Activated naive CD8-positive, alpha-beta T cell treated with anti-CD3 and anti-CD28 coated beads for 36 hours (primary cell): ENCODE data around the gene LARP4B. TPM values are rescaled to one million over a fixed set of nuclear protein-coding genes. Genes with fewer than 3 reads are reported as not detected.

Experiments used
- DNase-seq: peaks from one replicate; pipeline ENCODE4 v3.0.0; 2021
- H3K27ac Mint-ChIP-seq: one replicate; pipeline ENCODE4 v1.8.0; 2022; ENCODE audit warnings: mild to moderate bottlenecking, moderate library complexity, mixed read lengths
- H3K27me3 Mint-ChIP-seq: one replicate; pipeline ENCODE4 v1.8.0; 2022; ENCODE audit warnings: mild to moderate bottlenecking, mixed read lengths
- H3K36me3 Mint-ChIP-seq: one replicate; pipeline ENCODE4 v1.8.0; 2021; ENCODE audit warnings: mild to moderate bottlenecking, mixed read lengths
- H3K4me1 Mint-ChIP-seq: one replicate; pipeline ENCODE4 v1.8.0; 2021; ENCODE audit warnings: mixed read lengths
- H3K4me3 Mint-ChIP-seq: one replicate; pipeline ENCODE4 v1.8.0; 2022; ENCODE audit warnings: mild to moderate bottlenecking, moderate library complexity, mixed read lengths
- H3K9me3 Mint-ChIP-seq: one replicate; pipeline ENCODE4 v1.8.0; 2022; ENCODE audit warnings: mixed read lengths
- total RNA-seq, 2 experiments: library from RNA; stranded (reverse); gene quantifications; one replicate each; pipeline ENCODE4 v1.2.3, GENCODE V29; 2021

The LARP4B gene
- total RNA-seq, 2 experiments from 2014 or later, result 106 to 114 TPM

DNA sequence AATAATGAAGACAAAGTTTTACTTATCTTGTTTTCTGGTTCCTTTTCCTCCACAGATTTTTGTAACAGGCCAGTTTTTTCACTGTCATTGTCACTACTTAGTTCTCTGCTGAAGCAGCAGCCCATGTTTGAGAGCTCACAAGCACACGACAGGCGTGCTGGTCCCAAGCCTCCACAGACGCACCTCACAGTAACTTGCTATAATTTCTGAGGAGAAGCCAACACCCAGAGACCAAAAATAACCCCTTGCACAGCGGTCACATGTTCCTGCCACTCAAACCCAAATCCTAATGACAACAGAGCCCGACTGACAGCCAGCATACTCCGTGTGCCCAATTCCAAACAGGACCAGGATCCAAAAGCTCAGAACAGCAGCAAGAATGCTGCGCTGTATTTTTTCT lies 58.5 kb downstream of the LARP4B start:
- H3K4me3 Mint-ChIP-seq, result no peak overlapping the region
- no peaks in the 10 kb centered on the region for H3K27me3 Mint-ChIP-seq
- H3K27ac Mint-ChIP-seq, result peak overlapping the region; percentile 46
- H3K4me1 Mint-ChIP-seq, result peaks cover 24% of the 10 kb centered on the region
- H3K36me3 Mint-ChIP-seq, result peaks cover 30% of the 10 kb centered on the region
- H3K9me3 Mint-ChIP-seq, result no peaks in the 10 kb centered on the region
- no peak for DNase-seq

DNA sequence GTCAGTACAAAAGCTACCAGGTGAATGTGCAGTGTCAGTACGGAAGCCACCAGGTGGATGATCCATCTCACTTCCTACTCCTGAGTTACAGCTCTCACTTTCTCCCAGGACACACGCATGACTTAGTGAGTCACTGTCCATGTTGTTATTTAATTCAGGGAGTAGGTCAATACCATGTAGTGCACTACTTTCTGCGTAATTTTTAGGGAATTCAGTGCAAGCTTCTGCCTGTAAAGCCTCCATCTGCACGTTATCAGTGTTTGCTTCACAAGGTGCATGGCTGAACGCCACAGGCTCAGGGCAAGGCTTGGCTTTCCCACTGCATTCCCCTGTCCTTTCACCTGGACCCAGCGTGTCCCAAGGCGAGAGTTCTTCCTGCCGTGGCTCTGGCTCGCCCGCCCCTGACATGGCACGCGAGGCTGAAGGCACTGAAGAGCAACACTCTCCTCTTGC lies 59.5 kb downstream of the LARP4B start:
- Mint-ChIP-seq H3K27me3 (no peaks in the 10 kb centered on the region), H3K4me1 (peaks cover 26% of the 10 kb centered on the region), H3K36me3 (peaks cover 24% of the 10 kb centered on the region), H3K27ac (peak overlapping the region; percentile 30), H3K9me3 (no peaks in the 10 kb centered on the region), H3K4me3 (no peak overlapping the region)
- no peak for DNase-seq

DNA sequence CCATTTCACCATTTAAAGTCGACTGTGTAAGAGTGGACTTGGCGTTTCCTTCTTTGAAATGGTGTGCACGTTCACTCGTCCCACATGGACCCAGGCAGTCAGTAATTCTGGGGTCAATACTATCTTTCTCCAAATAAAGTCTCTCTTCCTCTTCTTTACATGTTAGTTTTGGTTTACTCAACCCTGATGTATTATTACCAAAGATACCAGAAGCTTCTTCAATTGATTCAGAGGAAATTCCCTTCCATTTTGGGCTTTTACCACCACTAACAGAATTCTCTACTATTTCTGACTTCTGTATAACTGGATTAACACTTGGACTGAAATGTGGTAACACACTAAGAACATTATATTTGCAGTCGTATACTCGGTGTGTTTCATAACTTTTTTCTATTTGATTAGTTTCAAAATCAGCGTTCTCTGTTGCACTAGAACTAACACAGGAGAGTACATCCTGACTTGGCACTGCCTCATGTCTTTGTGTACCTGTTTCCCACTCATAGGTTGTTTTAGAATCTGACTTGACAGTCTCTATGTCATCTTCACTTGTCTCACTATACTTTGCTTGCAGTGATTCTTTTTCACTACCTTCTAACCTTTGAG lies 60.8 kb downstream of the LARP4B start:
- H3K36me3 Mint-ChIP-seq, result peaks cover 24% of the 10 kb centered on the region
- no peak for DNase-seq
- no peak overlapping the region for H3K27ac Mint-ChIP-seq
- H3K4me1 Mint-ChIP-seq, result peaks cover 26% of the 10 kb centered on the region
- no peaks in the 10 kb centered on the region for H3K9me3 Mint-ChIP-seq
- H3K27me3 Mint-ChIP-seq, result no peaks in the 10 kb centered on the region
- H3K4me3 Mint-ChIP-seq, result no peak overlapping the region

DNA sequence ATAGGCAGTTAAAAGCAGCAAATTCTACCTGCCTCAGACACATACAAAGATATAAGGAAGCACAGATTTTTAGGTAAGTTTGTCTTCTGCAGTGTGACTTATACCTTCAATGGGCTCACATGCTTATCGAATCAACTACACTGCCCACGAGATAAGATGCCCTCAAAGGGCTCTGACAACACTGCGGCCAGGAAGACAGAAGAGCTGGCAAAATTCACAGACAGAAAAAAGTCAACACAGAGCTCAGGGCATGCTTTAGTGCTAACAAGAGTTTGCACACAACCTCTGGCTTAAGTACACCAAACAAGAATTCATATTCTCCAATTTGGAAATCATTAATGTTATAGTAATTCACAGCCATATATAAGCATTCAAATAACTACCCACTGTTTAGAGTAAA lies 62.3 kb downstream of the LARP4B start:
- no peak for DNase-seq
- Mint-ChIP-seq H3K4me1 (peaks cover 24% of the 10 kb centered on the region), H3K36me3 (peaks cover 32% of the 10 kb centered on the region), H3K4me3 (no peak overlapping the region), H3K9me3 (no peaks in the 10 kb centered on the region), H3K27me3 (no peaks in the 10 kb centered on the region), H3K27ac (no peak overlapping the region)

DNA sequence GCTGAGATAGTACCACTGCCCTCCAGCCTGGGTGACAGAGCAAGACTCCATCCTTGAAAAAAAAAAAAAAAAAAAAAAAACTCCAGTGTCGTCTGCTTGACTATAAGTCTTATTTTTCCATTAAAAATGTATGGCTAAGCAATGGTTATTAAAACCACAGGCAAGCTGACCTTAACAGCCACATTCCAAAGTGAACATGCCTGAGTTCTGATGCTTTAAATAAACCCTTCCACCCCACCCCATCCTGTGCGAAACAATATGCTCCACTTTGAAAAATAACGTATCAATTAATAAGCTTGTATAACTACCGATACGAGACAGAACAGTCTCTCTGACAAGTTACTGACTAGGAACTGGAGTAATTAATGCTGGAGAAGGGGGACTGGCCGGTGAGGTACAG lies 63.7 kb downstream of the LARP4B start:
- Mint-ChIP-seq H3K4me1 (peaks cover 22% of the 10 kb centered on the region), H3K4me3 (no peak overlapping the region), H3K27me3 (no peaks in the 10 kb centered on the region), H3K36me3 (peaks cover 40% of the 10 kb centered on the region), H3K9me3 (no peaks in the 10 kb centered on the region), H3K27ac (no peak overlapping the region)
- no peak for DNase-seq

DNA sequence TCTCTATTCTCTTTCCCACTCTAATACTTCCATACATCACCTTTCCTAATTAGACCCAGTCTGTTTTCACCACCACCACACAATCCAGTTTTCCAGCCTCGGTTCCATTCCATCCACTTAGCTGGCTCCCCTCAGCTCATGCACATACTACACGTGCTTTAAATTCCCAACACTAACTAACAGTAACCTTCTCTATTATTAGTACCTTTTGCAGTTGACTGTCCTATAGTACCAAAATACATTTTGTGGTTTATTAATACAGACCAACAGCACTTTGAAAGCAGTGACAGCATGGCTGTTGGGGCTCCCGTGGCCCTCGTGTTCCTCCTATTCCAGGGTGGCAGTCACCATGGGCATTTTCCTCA lies 64.9 kb downstream of the LARP4B start:
- Mint-ChIP-seq H3K4me3 (no peak overlapping the region), H3K9me3 (no peaks in the 10 kb centered on the region), H3K36me3 (peaks cover 37% of the 10 kb centered on the region), H3K4me1 (peaks cover 12% of the 10 kb centered on the region), H3K27me3 (no peaks in the 10 kb centered on the region), H3K27ac (no peak overlapping the region)
- no peak for DNase-seq

DNA sequence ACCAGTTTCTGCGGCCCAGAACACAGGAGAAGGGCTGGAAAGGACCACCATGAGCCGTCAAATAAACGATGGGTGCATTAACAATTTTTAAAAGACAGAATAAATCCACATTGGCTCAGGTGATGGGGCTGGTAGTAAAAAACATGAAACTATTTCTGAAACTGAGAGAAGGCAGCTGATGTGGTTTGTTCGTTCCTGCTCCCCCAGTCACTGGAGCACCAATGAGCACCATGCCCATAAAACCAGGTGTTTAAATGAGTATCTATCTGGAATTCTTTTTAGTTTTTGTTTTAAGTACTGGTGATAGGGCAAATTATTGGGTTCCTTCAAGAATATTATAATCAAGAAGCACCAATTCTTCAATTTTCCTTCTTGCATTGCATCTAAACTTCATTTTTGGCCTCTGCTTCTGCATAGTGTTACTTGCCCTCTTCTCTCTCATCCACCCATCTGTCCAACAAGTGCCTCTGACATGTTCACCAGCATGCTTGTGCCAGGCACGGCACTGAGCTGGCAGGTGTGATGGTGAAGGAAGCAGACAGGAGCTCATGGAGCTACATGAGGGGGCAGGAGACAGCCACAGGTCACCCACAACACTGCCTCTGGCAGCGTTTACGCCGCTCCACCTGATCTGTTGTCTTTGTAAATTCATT lies 65.5 kb downstream of the LARP4B start:
- no peak overlapping the region for H3K27ac Mint-ChIP-seq
- H3K36me3 Mint-ChIP-seq, result peaks cover 37% of the 10 kb centered on the region
- no peak for DNase-seq
- H3K9me3 Mint-ChIP-seq, result no peaks in the 10 kb centered on the region
- peaks cover 9% of the 10 kb centered on the region for H3K4me1 Mint-ChIP-seq
- H3K4me3 Mint-ChIP-seq, result no peak overlapping the region
- no peaks in the 10 kb centered on the region for H3K27me3 Mint-ChIP-seq

DNA sequence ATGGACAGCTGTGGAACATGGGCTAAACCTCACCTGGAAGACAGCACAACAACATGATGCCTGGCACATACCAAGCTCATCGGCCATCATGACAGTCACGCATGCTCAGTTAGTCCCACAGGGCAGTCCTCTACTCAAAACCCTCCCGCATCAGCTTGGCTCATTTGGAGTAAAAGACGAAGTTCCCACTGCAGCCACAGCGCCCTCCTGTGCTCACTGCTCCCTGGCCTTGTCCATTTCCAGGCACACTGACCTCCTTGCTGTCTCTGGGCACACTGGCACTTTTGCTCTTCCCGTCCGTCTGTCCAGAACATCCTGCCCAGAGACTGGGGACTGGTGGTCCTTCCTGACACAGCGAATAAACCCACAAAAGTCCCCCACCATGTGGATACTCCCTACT lies 66.2 kb downstream of the LARP4B start:
- DNase-seq, result no peak
- Mint-ChIP-seq H3K4me3 (no peak overlapping the region), H3K27ac (no peak overlapping the region), H3K4me1 (peaks cover 9% of the 10 kb centered on the region), H3K27me3 (no peaks in the 10 kb centered on the region), H3K9me3 (no peaks in the 10 kb centered on the region), H3K36me3 (peaks cover 44% of the 10 kb centered on the region)

DNA sequence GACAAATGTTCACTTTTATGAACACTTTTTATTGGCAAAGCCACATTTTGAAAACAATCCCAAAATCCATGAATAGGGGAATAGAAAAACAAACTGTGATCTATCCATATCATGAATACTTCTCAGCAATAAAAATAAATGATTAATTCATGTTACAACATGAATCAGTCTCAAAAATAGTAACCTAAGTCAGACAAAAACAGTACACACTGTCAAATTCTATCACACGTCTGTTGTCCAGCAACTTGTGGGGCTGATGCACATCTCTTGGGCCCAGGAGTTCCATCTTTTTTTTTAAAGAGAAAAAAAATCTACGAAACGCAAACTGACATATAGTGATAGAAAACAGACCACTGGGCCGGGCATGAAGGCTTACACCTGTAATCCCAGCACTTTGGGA lies 71.0 kb downstream of the LARP4B start:
- no peak for DNase-seq
- peaks cover 9% of the 10 kb centered on the region for H3K4me1 Mint-ChIP-seq
- H3K36me3 Mint-ChIP-seq, result peaks cover 54% of the 10 kb centered on the region
- H3K4me3 Mint-ChIP-seq, result no peak overlapping the region
- no peaks in the 10 kb centered on the region for H3K27me3 Mint-ChIP-seq
- no peak overlapping the region for H3K27ac Mint-ChIP-seq
- H3K9me3 Mint-ChIP-seq, result no peaks in the 10 kb centered on the region

DNA sequence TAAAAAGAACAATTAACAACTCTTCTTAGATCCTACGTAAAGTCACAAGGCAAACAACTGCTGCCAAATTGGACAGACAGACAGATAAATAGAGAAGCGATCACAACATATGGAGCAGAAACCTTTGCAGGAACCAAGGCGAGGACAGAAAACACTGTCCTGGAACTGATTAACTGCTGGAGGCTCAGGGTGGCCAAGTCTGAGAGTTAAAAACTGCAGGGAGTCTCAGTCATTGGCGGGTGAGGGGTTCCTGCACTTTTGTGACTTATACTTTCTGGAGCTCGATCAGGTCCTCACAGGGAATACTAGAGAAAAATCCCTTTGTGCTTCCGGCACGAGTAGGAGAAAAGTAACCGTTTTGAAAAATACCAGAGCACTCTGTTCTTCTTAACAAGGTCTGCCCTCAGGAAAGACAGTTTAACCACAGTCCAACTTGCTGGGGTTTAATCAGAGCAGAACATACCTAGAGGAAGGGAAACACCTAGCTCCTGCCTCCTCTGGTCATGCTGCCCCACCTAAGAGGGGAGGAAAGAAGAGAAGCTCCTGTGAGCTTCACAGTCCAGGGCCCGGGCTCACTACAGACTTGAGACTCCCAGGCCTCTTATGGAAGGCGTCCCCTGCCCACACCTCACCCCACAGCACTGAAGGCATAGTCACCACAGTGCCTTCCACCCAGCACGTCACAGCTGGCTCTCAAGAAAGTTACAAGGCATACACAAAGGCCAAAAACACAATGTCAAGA lies 74.9 kb downstream of the LARP4B start:
- Mint-ChIP-seq H3K27me3 (no peaks in the 10 kb centered on the region), H3K4me1 (peaks cover 21% of the 10 kb centered on the region), H3K27ac (peak overlapping the region; percentile 0), H3K4me3 (no peak overlapping the region), H3K9me3 (peaks cover 1% of the 10 kb centered on the region), H3K36me3 (peaks cover 57% of the 10 kb centered on the region)
- DNase-seq, result no peak

DNA sequence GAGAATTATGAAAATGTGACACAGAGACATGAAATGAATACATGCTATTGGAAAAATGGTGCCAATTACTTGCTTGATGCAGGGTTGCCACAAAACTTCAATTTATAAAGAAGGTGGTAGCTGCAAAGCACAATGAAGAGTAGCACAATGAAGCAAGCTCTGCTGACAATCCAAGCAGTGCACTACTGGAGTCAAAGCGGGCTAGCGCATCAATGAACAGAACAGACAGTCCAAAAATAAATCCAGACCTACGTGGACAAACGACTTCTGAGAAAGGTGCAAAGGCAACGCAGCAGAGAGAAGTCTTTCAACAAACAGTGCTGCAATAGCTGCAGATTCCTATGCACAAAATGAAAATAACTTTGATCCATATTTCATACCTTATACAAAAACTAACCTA lies 75.8 kb downstream of the LARP4B start:
- no peak overlapping the region for H3K27ac Mint-ChIP-seq
- no peak overlapping the region for H3K4me3 Mint-ChIP-seq
- no peaks in the 10 kb centered on the region for H3K27me3 Mint-ChIP-seq
- H3K9me3 Mint-ChIP-seq, result peaks cover 7% of the 10 kb centered on the region
- H3K36me3 Mint-ChIP-seq, result peaks cover 60% of the 10 kb centered on the region
- peaks cover 27% of the 10 kb centered on the region for H3K4me1 Mint-ChIP-seq
- DNase-seq, result no peak

DNA sequence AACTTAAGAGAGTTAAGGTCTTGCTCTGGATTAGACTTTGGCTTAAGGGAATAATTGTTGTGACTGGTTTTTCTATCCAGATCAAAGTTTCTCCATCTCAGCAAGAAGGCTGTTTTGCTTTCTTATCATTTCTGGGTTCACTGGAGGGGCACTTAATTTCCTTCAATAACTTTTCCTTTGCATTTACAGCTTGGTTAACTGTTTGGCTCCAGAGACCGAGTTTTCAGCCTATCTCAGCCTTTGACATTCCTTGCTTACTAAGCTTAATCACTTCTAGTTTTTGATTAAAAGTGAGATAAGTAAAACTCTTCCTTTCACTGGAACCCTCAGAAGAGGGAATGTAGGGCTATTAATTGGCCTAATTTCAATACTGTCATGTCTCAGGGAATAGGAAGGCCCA lies 76.4 kb downstream of the LARP4B start:
- peaks cover 59% of the 10 kb centered on the region for H3K36me3 Mint-ChIP-seq

DNA sequence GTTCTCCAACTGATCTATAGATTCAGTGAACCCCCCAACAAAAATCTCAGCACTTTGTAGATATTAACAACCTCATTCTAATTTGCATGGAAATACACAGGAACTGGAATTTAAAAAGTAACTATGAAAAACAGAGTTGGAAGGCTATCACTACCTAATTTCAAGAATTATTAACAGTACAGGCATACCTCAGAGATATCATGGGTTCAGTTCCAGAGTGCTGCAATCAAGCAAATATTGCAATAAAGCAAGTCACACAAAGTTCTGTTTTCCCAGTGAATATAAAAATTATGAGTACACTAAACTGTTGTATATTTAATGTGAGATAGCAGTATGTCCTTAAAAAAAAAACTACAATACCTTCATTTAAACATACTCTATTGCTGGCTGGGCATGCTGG lies 78.5 kb downstream of the LARP4B start:
- DNase-seq, result no peak
- H3K4me1 Mint-ChIP-seq, result peaks cover 22% of the 10 kb centered on the region

More for the DNA sequence above, 76.4 kb downstream of the LARP4B start:
- Mint-ChIP-seq H3K4me1 (peaks cover 27% of the 10 kb centered on the region), H3K4me3 (no peak overlapping the region), H3K9me3 (peaks cover 7% of the 10 kb centered on the region), H3K27me3 (no peaks in the 10 kb centered on the region), H3K27ac (no peak overlapping the region)
- no peak for DNase-seq

DNA sequence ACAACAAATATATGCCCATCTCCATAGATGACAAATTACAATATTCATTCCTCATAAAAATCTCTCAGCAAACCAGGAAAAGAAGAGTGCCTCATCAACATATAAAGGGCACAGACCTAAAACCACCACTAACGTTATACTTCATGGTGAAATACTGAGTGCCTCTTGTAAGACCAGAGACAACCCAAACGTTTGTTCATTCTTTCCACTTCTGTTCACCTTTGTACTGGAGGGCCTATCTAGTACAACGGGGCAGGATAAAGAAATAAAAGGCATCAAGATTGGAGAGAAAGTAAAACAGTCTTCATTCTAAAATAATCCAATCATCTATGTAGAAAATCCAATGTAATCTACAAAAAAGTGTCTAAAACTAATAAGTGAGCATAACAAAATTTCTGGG lies 79.1 kb downstream of the LARP4B start:
- Mint-ChIP-seq H3K4me3 (no peak overlapping the region), H3K27me3 (no peaks in the 10 kb centered on the region), H3K4me1 (peaks cover 26% of the 10 kb centered on the region), H3K36me3 (peaks cover 65% of the 10 kb centered on the region), H3K27ac (peak overlapping the region; percentile 59), H3K9me3 (peaks cover 7% of the 10 kb centered on the region)
- no peak for DNase-seq

More for the DNA sequence above, 78.5 kb downstream of the LARP4B start:
- H3K4me3 Mint-ChIP-seq, result no peak overlapping the region
- H3K9me3 Mint-ChIP-seq, result peaks cover 7% of the 10 kb centered on the region
- H3K36me3 Mint-ChIP-seq, result peaks cover 60% of the 10 kb centered on the region
- no peak overlapping the region for H3K27ac Mint-ChIP-seq
- no peaks in the 10 kb centered on the region for H3K27me3 Mint-ChIP-seq

DNA sequence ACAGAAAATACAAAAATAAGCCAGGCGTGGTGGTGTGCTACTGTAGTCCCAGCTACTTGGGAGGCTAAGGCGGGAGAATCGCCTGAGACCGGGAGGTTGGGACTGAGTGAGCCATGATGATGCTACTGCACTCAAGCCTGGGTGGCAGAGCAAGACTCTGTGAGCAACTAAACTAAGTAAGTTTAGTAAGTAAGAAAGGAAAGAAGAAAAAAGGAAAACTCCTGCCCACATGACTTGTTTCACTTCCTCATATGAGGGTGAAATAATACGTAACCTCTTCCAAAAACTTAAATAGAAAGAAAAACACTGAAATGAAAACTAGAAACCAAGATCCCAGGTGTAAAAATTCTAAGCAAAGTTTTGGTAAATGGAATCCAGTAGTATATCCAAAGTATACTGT lies 79.6 kb downstream of the LARP4B start:
- no peaks in the 10 kb centered on the region for H3K27me3 Mint-ChIP-seq
- H3K36me3 Mint-ChIP-seq, result peaks cover 68% of the 10 kb centered on the region
- DNase-seq, result no peak
- H3K9me3 Mint-ChIP-seq, result peaks cover 7% of the 10 kb centered on the region
- peak overlapping the region; percentile 6 for H3K4me3 Mint-ChIP-seq
- peaks cover 30% of the 10 kb centered on the region for H3K4me1 Mint-ChIP-seq
- H3K27ac Mint-ChIP-seq, result peak overlapping the region; percentile 59
